GM23248 (cell line): ENCODE data around the gene PI4KA.

Source experiments
- EZH2 ChIP-seq: fragments of 200-600 bp; sonication (generic); IDR thresholded peaks from 2 replicates; pipeline ENCODE4 v1.6.1; 2018; ENCODE audit warnings: antibody characterized with exemption, mild to moderate bottlenecking; ENCODE audit not compliant: insufficient read depth, poor library complexity, severe bottlenecking
- EZH2phosphoT487 ChIP-seq: fragments of 200-600 bp; sonication (generic); IDR thresholded peaks from 2 replicates; pipeline ENCODE4 v1.6.1; 2018; ENCODE audit warnings: antibody characterized with exemption, moderate library complexity, mild to moderate bottlenecking, low read depth; ENCODE audit not compliant: insufficient read depth

- TF ChIP-seq EZH2phosphoT487 (no peak), EZH2 (no peak)
Observed at GRCh38 chr22:20859615-20860014, 1.0 kb upstream of the PI4KA start.
